Measurements from ENCODE around the gene NUDCD3.

NUDCD3 gene

GRCh38 chr7:44368455-44368854, 122.0 kb downstream of the NUDCD3 start:
- no peak for DNase-seq (ENCODE audit: low read depth in 3 of 3, low spot score in 1 of 3)

- no peak for DNase-seq (ENCODE audit: low read depth in 3 of 3, low spot score in 1 of 3)
These were observed 122.9 kb downstream of the NUDCD3 start for GRCh38 chr7:44367475-44368043.

DNA sequence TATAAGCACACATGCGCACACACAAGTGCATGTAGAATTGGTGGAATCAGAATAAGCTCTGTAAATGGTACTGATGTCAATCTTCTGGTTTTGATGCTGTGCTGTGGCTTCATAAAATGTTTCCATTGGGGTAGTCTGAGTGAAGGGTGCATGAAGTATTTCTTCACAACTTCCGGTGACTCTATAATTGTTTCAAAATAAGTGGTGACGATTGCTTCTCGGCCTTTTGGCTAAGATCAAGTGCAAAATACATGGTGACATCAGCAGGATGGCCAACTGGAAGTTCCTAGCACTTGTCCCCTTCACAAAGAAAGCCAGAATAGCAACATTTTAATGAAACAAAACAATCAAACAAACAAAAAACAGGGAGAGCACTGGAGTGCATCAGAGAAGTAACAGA, 123.5 kb downstream of the NUDCD3 start:
- DNase-seq (ENCODE audit: low read depth in 3 of 3, low spot score in 1 of 3): no peak

DNA sequence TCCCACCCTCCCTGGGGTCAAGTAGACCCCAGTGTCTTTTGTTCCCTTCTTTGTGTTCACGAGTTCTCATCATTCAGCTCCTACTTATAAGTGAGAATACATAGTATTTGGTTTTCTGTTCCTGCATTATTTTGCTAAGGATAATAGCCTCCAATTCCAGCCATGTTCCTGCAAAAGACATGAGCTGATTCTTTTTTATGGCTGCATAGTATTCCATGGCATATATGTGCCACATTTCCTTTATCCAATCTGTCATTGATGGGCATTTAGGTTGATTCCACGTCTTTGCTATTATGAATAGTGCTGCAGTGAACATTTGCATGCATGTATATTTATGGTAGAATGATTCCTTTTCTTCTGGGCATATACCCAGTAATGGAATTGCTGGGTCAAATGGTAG, 136.8 kb downstream of the NUDCD3 start:
- no peak for DNase-seq (ENCODE audit: low read depth in 3 of 3, low spot score in 1 of 3)

GRCh38 chr7:44348851-44349781, 141.3 kb downstream of the NUDCD3 start:
- no peak for DNase-seq (ENCODE audit: low read depth in 3 of 3, low spot score in 1 of 3)

DNA sequence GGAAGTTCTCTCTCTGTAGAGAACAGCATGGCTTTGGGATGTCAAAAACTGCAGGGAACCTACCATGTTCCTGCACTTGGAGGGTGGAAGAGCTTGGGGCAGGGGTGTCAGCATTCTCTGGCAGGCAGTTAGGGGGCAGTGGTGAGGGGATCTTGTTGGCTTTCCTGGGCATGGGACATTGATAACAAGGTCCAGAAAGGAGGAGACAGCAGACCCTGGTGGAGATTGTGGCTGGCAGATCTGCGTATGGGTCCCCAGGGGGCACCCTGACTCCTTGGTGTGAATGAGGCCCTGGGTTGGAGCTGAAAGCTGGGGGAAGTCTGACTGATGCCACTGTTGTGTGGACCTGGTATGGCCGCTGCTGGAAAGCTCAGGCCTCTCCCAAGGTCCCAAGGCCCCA, 142.2 kb downstream of the NUDCD3 start:
- DNase-seq (ENCODE audit: low read depth in 3 of 3, low spot score in 1 of 3): no peak

- DNase-seq (ENCODE audit: low read depth in 3 of 3, low spot score in 1 of 3): no peak
These were observed 142.8 kb downstream of the NUDCD3 start for GRCh38 chr7:44347546-44348114.

DNA sequence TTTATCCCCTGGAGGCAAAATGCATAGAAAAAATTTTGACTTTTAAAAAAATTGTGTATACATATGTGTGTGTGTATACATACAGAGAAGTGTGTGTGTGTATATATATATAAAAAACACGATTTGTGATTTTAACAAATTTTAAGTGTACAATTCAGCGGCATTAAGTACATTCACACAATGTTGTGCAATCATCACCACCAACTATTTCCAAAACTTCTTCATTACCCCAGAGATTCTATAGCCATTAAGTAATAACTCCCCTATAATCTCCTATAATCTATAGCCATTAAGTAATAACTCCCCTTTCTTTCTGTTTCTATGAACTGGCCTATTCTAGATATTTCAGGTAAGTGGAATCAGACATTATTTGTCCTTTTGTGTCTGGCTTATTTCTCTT, 144.4 kb downstream of the NUDCD3 start:
- DNase-seq (ENCODE audit: low read depth in 3 of 3, low spot score in 1 of 3): no peak

DNA sequence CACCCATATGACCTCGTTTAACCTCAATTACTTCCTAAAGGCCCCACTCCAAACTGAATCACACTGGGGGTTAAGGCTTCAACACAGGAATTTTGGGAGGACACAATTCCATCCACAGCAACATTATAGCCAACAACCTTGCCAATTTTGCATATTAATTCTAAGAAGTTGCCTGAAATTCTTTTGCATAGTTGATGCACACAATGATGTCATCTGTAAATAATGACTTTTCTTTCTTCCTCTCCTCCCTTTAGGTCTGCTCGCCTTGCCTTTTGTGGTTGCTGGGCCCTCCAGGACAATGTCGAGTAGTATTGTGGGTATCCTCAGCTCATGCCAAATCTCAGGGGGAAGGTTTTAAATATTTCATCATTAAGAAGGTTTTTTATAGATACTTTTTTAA, 149.1 kb downstream of the NUDCD3 start:
- DNase-seq (ENCODE audit: low read depth in 3 of 3, low spot score in 1 of 3): no peak

DNA sequence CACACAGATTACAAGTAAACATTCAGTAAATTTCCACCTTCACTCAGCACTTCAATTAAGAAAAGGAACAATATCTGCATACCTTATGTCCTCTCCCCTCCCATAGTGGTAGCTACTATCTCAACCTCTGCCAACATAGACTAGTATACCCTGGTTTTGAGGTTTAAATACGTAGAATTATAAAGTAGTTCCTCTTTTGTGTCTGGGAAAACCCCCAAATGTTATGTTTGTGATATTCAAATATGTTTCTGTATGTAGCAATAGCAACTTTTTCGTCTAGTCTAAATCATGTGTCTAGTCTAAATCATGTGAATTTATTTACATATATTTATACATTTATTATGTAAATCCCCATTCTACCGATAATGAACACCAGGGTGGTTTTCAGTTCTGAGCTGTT, 151.9 kb downstream of the NUDCD3 start:
- no peak for DNase-seq (ENCODE audit: low read depth in 3 of 3, low spot score in 1 of 3)

GRCh38 chr7:44336491-44336890, 154.0 kb downstream of the NUDCD3 start:
- DNase-seq (ENCODE audit: low read depth in 3 of 3, low spot score in 1 of 3): no peak

DNA sequence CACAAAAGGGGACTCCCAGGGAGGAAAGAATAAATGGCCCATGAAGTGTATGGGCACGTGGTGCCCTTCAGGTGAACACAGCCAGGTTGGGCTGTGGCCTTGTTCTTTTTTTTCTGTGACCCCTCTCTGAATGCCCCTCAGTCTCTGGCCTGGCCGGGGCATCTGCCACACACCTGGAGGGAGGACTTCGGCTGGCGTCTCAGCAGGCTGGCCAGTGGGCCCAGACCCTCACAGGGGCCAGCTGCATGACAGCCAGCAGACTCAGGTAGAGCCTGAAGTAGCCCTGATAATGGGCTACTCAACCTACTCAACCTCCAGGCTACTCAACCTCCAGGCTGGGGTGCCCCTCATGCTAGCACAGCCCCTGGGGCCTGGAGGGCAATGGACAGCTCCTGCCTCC, 155.3 kb downstream of the NUDCD3 start:
- no peak for DNase-seq (ENCODE audit: low read depth in 3 of 3, low spot score in 1 of 3)

DNA sequence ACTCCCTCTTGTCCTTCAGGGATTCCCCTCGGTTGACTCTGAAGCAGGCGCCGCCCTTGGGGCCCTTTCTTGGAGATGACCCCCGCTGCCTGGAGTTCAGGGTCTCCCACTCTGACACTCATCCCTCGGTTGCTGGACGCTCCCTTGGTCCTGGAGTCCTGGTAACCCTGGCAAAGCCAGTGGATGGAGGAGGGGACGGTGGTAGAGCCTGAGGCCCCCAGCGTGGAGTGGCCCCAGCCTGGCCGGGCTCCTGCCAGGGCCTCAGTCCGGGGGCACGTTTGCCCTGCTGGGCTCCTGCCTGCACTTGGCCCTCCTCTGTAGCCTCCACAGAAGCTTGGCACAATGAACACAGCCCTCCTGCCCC, 155.7 kb downstream of the NUDCD3 start:
- no peak for DNase-seq (ENCODE audit: low read depth in 3 of 3, low spot score in 1 of 3)

- no peak for DNase-seq (ENCODE audit: low read depth in 3 of 3, low spot score in 1 of 3)
These were observed 156.3 kb downstream of the NUDCD3 start for GRCh38 chr7:44333911-44334733.

DNA sequence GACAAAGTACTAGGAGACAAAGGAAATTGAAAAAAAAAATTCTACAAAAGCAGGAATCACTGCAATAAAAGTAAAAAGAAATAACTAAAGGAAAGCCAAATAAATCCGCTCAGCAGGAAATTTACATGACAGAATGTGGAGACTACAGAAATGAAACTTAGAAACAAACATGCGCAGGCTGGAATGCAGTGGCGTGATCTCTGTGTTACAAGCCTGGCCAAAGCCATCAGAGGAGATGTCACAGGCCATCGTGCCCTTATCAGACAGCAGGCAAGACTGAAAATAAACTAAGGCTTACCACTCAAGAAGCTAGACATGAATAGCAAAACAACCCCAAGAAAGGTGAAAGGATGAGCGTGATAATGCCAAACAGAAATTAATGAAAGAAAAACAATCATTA, 158.8 kb downstream of the NUDCD3 start:
- no peak for DNase-seq (ENCODE audit: low read depth in 3 of 3, low spot score in 1 of 3)

DNA sequence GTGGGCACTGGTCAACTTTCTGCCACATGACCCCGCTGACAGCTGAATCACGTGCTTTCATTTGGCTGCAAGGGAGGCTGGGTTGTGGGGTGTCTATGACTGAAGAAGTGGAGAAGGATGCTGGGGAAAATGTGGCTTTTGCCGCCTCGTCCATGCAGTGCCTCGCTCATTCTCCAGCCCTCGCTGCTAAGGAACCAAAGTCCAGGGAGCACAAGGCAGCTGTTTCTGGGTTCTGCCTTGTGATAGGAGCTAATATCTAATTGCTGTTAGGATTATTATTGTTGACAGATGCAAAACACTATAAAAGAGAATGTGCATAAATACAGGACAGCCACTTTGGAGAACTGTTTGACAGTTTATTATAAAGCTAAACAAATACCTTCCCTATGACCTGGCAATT, 160.1 kb downstream of the NUDCD3 start:
- no peak for DNase-seq (ENCODE audit: low read depth in 3 of 3, low spot score in 1 of 3)

DNA sequence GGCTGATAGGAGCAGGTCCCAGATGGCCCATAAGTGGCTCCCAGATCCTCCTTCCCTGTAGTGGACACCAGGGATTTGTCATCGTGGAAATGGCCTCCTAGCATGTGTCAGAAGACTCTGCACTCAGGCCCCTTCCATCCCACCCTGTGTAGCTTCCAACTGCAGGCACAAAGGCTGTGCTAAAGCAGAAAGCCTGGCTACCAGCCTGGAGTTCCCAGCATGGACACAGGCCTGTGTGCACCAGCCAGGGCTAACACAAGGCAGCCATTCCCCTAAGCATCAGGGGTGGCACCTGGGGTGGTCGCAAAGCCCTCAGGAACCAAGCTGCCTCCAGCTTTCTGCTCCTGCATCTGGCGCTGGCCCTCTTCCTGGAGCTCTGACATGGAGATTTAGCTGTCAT, 160.6 kb downstream of the NUDCD3 start:
- no peak for DNase-seq (ENCODE audit: low read depth in 3 of 3, low spot score in 1 of 3)

Measured in stimulated activated CD4-positive, alpha-beta T cell treated with anti-CD3 and anti-CD28 coated beads, TNF-alpha, amount 100 ng/mL, for 1 hour (primary cell).